ENCODE results near the gene KRT83. TPM values are rescaled to one million over a fixed set of nuclear protein-coding genes. Genes with fewer than 3 reads are reported as not detected.

The KRT83 gene
- total RNA-seq, 1 experiment from 2014 or later = not detected

DNA sequence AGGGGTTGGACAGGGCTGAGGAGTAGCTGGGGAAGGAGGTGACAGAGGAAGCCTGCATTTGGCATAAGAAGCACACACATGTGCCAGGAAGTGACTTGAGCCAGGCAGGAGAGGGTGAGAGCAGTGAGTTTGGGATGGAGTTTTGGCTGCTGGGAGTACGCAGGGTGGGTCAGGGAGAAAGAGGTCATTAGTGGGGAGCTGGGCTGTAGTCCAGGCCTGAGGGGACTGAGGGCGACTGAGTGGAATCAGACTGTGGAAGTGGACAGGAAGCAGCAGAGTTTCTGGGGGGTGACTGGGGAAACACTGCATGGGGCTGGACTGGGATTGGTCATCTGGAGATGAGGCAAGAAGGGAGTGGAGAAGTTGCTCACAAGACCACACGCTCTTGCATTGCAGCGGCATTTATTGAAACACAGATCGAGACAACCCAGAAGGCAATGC lies 38.4 kb upstream of the KRT83 start:
- H4K5ac ChIP-seq (ENCODE audit: insufficient read length, low read depth, low read length) = no peak overlapping the region
- Mint-ChIP-seq H3K27ac (peak overlapping the region in 1 of 3 experiments; percentile 89; a peak in 5 of 7 replicates), H3K9me3 (no peaks in the 10 kb centered on the region; a peak in 1 of 5 replicates), H3K4me1 (peaks cover 6 to 12% of the 10 kb centered on the region in 2 experiments), H3K36me3 (ENCODE audit: insufficient read depth in 1 of 3, low read depth in 3 of 3) (no peaks in the 10 kb centered on the region), H3K4me3 (no peak overlapping the region), H3K27me3 (ENCODE audit: low read depth) (peaks cover 7% of the 10 kb centered on the region)
- no peak overlapping the region for H3K9ac ChIP-seq (ENCODE audit: extremely low read depth, insufficient read length, low read length)
- H3K23ac ChIP-seq (ENCODE audit: insufficient read length, low read depth, low read length) = no peak overlapping the region
- H2AK5ac ChIP-seq (ENCODE audit: insufficient read length, low read length) = no peak overlapping the region
- WGBS (ENCODE audit: extremely low coverage, insufficient read length, low lambda C conversion rate) = no CpG with 5 or more reads among the region's 5 CpGs
- H3K79me1 ChIP-seq (ENCODE audit: insufficient read depth, low read depth, low read length, poor library complexity, severe bottlenecking) = no peaks in the 10 kb centered on the region
- no peak overlapping the region for H4K8ac ChIP-seq (replicated peaks; ENCODE audit: insufficient read length, low read depth, low read length)
- H3T11ph ChIP-seq (ENCODE audit: low read length) = no peak overlapping the region
- no peaks in the 10 kb centered on the region for H3K27me3 ChIP-seq (ENCODE audit: insufficient read depth, low read length)
- H2BK12ac ChIP-seq (ENCODE audit: insufficient read length, low read depth, low read length) = no peak overlapping the region
- H3K14ac ChIP-seq (ENCODE audit: insufficient read depth, low read length) = no peak overlapping the region
- no peak overlapping the region for H3K56ac ChIP-seq (ENCODE audit: insufficient read length, low read depth, low read length)
- H3K4me1 ChIP-seq (ENCODE audit: insufficient read depth, low read length) = no peaks in the 10 kb centered on the region
- no peak for TF ChIP-seq CTCF (conservative IDR thresholded peaks at IDR 0.05)
- H3K9me3 ChIP-seq (ENCODE audit: control insufficient read depth, low read depth, low read length) = no peaks in the 10 kb centered on the region
- no peak for DNase-seq
- no peak overlapping the region for H4K91ac ChIP-seq (ENCODE audit: insufficient read length, low read depth, low read length)
- H2BK5ac ChIP-seq (ENCODE audit: insufficient read length, low read length) = no peak overlapping the region
- no peak overlapping the region for H2BK120ac ChIP-seq (ENCODE audit: low read depth, low read length, poor library complexity, severe bottlenecking)
- no peak overlapping the region for H2AFZ ChIP-seq (ENCODE audit: low read length)
- no peak overlapping the region for H3K4ac ChIP-seq (ENCODE audit: low read depth, low read length)
- H4K20me1 ChIP-seq (ENCODE audit: control insufficient read depth, insufficient read depth, insufficient read length) = no peaks in the 10 kb centered on the region
- no peak overlapping the region for H3K27ac ChIP-seq (ENCODE audit: insufficient read length, low read depth, low read length)
- H2BK20ac ChIP-seq (ENCODE audit: low read depth, low read length, poor library complexity, severe bottlenecking) = no peak overlapping the region
- H3K23me2 ChIP-seq (ENCODE audit: insufficient read length, low read depth, low read length, poor library complexity, severe bottlenecking) = no peaks in the 10 kb centered on the region
- H2BK15ac ChIP-seq (ENCODE audit: low read depth, low read length) = no peak overlapping the region
- no peak overlapping the region for H3K18ac ChIP-seq (ENCODE audit: insufficient read length, low read depth, low read length)
- H3K4me2 ChIP-seq (ENCODE audit: insufficient read depth, insufficient read length, low read length) = no peak overlapping the region
- H3K79me2 ChIP-seq (ENCODE audit: insufficient read depth, low read length) = no peaks in the 10 kb centered on the region
